Endodermal cell (in vitro differentiated cells): Measurements from ENCODE around the gene KDM2A. TPM values are rescaled to one million over a fixed set of nuclear protein-coding genes. Genes with fewer than 3 reads are reported as not detected.

ENCODE experiments used
- DNase-seq: peaks from one replicate; pipeline ENCODE4 v3.0.0-alpha.2; 2017
- H3K27ac ChIP-seq: 2 replicates; pipeline ENCODE4 v1.5.1; 2013; ENCODE audit warnings: mild to moderate bottlenecking, low read depth, low read length, moderate library complexity
- H3K27me3 ChIP-seq: 2 replicates; pipeline ENCODE4 v1.6.1; 2013; ENCODE audit warnings: mild to moderate bottlenecking, low read length, moderate library complexity; ENCODE audit not compliant: insufficient read depth, control insufficient read depth, poor library complexity, severe bottlenecking
- H3K36me3 ChIP-seq: 2 replicates; pipeline ENCODE4 v1.7.0; 2013; ENCODE audit warnings: mild to moderate bottlenecking, low read length, moderate library complexity; ENCODE audit not compliant: control insufficient read depth, insufficient read depth
- H3K4me1 ChIP-seq: one replicate; pipeline ENCODE4 v1.7.0; 2013; ENCODE audit warnings: low read length; ENCODE audit not compliant: control insufficient read depth, insufficient read depth
- H3K4me3 ChIP-seq: 2 replicates; pipeline ENCODE4 v1.5.1; 2013; ENCODE audit warnings: mild to moderate bottlenecking, low read length, moderate library complexity
- H3K9ac ChIP-seq: 2 replicates; pipeline ENCODE4 v1.6.1; 2013; ENCODE audit warnings: mild to moderate bottlenecking, low read length, moderate library complexity; ENCODE audit not compliant: poor library complexity, severe bottlenecking; ENCODE audit errors: extremely low read depth
- H3K9me3 ChIP-seq: 2 replicates; pipeline ENCODE4 v1.6.1; 2013; ENCODE audit warnings: mild to moderate bottlenecking, low read length, moderate library complexity; ENCODE audit not compliant: control insufficient read depth
- H3K27ac Mint-ChIP-seq: 2 replicates; pipeline ENCODE4 v1.8.0; 2020; ENCODE audit warnings: mixed read lengths
- H3K27me3 Mint-ChIP-seq: 2 replicates; pipeline ENCODE4 v1.8.0; 2021; ENCODE audit warnings: mild to moderate bottlenecking, mixed read lengths; ENCODE audit not compliant: insufficient read depth
- H3K36me3 Mint-ChIP-seq: 2 replicates; pipeline ENCODE4 v1.8.0; 2020; ENCODE audit warnings: low read depth, mixed read lengths
- H3K4me1 Mint-ChIP-seq: 2 replicates; pipeline ENCODE4 v1.8.0; 2020; ENCODE audit warnings: mixed read lengths
- H3K4me3 Mint-ChIP-seq: 2 replicates; pipeline ENCODE4 v1.8.0; 2020; ENCODE audit warnings: mild to moderate bottlenecking, moderate library complexity, mixed read lengths
- H3K9me3 Mint-ChIP-seq: 2 replicates; pipeline ENCODE4 v1.8.0; 2020; ENCODE audit warnings: mild to moderate bottlenecking, mixed read lengths
- CTCF ChIP-seq: fragments of 200-600 bp; sonication (generic); conservative IDR thresholded peaks from 2 replicates; pipeline ENCODE4 v1.5.0; 2021; ENCODE audit warnings: antibody characterized with exemption, mild to moderate bottlenecking
- WGBS, 2 experiments: methylation state at CpG; one replicate each; pipeline versions ENCODE4 v1.1.5 to v1.1.7; 2013; ENCODE audit warnings: missing lambda C conversion rate in 2 of 2, mixed read lengths in 1 of 2; ENCODE audit not compliant: insufficient coverage in 1 of 2, insufficient read length in 1 of 2; 5-methylcytosine and 5-hydroxymethylcytosine counted together
- total RNA-seq, 2 donors: library from RNA; stranded (reverse); fragmentation: NEBNext Ultra II Directional in 1 of 2; extraction: Animal tissue kit (Norgen Biotek cat#: 25700) in 1 of 2; gene quantifications; 2 replicates in 1 of 2; 3 replicates in 1 of 2; pipeline ENCODE4 v1.2.1, GENCODE V29; 2021

Gene KDM2A
- total RNA-seq, 2 donors from 2014 or later, result 59.4 to 75.4 TPM

- no peaks in the 10 kb centered on the region for H3K9me3 Mint-ChIP-seq
- H3K4me3 ChIP-seq, result peak overlapping the region; percentile 98
- no peaks in the 10 kb centered on the region for H3K9me3 ChIP-seq
- no peaks in the 10 kb centered on the region for H3K27me3 Mint-ChIP-seq
- H3K9ac ChIP-seq, result peak overlapping the region; percentile 99
- 0 to 2% methylated on average over 3 to 12 of the region's 16 CpGs for WGBS, 2 experiments
- TF ChIP-seq CTCF, result no peak
- H3K4me3 Mint-ChIP-seq, result peak overlapping the region; percentile 99
- peaks cover 34% of the 10 kb centered on the region for H3K4me1 Mint-ChIP-seq
- H3K27me3 ChIP-seq, result no peaks in the 10 kb centered on the region
- peaks cover 40% of the 10 kb centered on the region for H3K36me3 ChIP-seq
- H3K4me1 ChIP-seq, result peaks cover 21% of the 10 kb centered on the region
- DNase-seq, result peak; percentile 69
- peaks cover 41% of the 10 kb centered on the region for H3K36me3 Mint-ChIP-seq
- H3K27ac Mint-ChIP-seq, result peak overlapping the region; percentile 100
- H3K27ac ChIP-seq, result peak overlapping the region; percentile 96
These were observed 121.7 kb downstream of the KDM2A start for GRCh38 chr11:67240576-67241389.

- Histone ChIP-seq H3K4me1 (peaks cover 21% of the 10 kb centered on the region), H3K36me3 (peaks cover 52% of the 10 kb centered on the region), H3K9me3 (no peaks in the 10 kb centered on the region), H3K4me3 (peak overlapping the region; percentile 73), H3K27me3 (no peaks in the 10 kb centered on the region), H3K9ac (no peak overlapping the region), H3K27ac (no peak overlapping the region)
- TF ChIP-seq CTCF, result no peak
- WGBS, 2 experiments, result 95% methylated on average over 1 of the region's 1 CpG; no CpG with 5 or more reads in 1 of the 2 experiments
- H3K27me3 Mint-ChIP-seq, result no peaks in the 10 kb centered on the region
- H3K4me3 Mint-ChIP-seq, result peak overlapping the region; percentile 99
- DNase-seq, result no peak
- H3K4me1 Mint-ChIP-seq, result peaks cover 34% of the 10 kb centered on the region
- no peaks in the 10 kb centered on the region for H3K9me3 Mint-ChIP-seq
- peak overlapping the region; percentile 49 for H3K27ac Mint-ChIP-seq
- H3K36me3 Mint-ChIP-seq, result peaks cover 46% of the 10 kb centered on the region
These were observed 123.5 kb downstream of the KDM2A start for GRCh38 chr11:67242548-67242947.

GRCh38 chr11:67243051-67243450, 124.0 kb downstream of the KDM2A start:
- 97 to 100% methylated on average over 2 of the region's 2 CpGs for WGBS, 2 experiments
- Histone ChIP-seq H3K4me3 (peak overlapping the region; percentile 73), H3K9me3 (no peaks in the 10 kb centered on the region), H3K9ac (no peak overlapping the region), H3K4me1 (peaks cover 21% of the 10 kb centered on the region), H3K27me3 (no peaks in the 10 kb centered on the region), H3K27ac (no peak overlapping the region), H3K36me3 (peaks cover 57% of the 10 kb centered on the region)
- no peak for DNase-seq
- peaks cover 51% of the 10 kb centered on the region for H3K36me3 Mint-ChIP-seq
- H3K4me3 Mint-ChIP-seq, result no peak overlapping the region
- TF ChIP-seq CTCF, result no peak
- H3K27me3 Mint-ChIP-seq, result no peaks in the 10 kb centered on the region
- peaks cover 34% of the 10 kb centered on the region for H3K4me1 Mint-ChIP-seq
- H3K9me3 Mint-ChIP-seq, result no peaks in the 10 kb centered on the region
- H3K27ac Mint-ChIP-seq, result peak overlapping the region; percentile 49
